ENCODE measurements around the gene CLDN9. TPM values are rescaled to one million over a fixed set of nuclear protein-coding genes. Genes with fewer than 3 reads are reported as not detected.
"Not testable (repeated sequence)": the region's sequence is repeated elsewhere in the genome, so short reads cannot be mapped to it uniquely, and the experiment has no call there.

The CLDN9 gene
- total RNA-seq, 1 donor from 2014 or later = not detected

DNA sequence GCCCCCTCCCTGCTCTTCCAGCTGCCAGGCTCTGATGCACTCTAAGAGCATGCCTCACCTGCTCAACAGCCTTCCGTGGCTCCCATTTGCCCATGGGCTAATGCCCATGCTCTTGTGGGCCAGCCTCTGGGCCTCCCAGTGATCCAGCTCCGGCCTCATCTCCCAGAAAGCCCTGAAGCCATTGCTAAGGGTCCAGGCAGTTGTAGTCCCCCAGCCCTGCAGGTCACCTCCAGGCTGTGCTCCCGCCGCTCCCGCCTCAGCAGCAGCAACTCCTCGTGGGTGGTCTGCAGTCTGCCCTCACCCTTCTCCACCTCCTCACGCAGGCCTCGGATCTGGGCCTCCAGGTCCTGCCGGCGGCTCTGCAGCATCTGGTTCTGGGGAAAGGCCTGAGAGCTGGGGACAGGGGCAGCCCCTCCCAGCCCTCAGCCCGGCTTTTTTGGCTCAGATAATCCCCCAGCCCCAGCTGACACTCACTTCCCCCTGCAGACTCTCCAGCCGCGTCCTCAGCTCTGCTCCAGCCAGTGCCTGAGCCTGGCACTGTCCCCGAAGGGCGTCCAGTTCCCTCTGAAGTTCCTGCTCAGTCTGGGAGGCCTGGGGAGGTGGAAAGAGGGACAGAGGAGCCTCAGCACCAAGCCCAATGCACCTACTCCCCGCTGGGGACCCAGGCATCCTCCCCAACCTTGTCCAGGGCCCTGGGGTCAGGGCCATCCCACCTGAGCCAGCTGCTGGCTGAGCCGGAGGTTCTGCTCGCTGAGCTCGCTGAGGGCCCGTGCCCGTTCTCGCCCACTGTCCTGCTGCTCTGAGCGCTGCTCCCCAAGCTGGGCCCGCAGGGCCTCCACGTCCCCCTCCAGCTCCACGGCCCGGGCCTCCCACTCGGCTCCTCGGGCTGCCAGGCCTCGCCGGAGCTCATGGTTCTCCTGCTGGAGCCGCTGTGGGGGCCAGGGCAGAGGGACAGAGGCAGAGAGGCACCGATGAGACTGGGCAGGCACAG is 17.8 kb downstream of the CLDN9 start:
- DNase-seq (ENCODE audit: low spot score) = no peak

GRCh38 chr16:3032624-3033023 is 19.9 kb downstream of the CLDN9 start:
- DNase-seq (ENCODE audit: low spot score) = no peak

DNA sequence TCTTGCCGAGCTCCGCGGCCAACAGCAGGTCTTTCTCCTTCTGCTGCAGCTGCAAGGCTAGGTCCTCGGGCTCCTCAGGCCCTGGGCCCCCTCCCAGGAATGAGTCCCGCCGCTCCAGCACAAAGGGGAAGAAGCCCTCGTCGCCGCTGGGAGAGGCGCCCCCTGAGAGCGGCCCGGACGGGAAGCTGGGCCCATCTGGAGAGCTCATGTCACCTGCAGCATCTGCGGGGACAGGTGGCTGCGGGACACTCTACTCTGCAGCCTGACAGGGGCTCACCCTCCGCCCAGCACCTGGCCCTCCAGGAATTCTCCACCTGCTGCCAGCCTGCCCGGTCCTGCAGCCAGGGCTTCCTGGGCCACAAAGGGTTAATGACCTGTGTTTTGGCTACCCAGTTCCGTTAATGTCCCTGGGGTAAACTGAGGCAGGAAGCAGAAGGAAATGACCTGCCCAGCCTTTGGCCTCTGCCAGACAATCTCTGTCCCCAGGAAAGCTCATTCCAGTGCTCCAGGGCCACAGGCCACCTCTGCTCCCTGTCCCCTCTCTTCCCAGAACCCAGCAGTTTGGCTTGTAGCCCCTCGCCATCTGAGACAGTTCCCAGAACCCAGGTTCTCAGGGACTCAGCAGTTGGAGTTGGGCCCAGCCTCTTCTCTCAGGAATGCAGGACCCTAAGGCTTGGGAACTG is 22.7 kb downstream of the CLDN9 start:
- DNase-seq (ENCODE audit: low spot score) = no peak

DNA sequence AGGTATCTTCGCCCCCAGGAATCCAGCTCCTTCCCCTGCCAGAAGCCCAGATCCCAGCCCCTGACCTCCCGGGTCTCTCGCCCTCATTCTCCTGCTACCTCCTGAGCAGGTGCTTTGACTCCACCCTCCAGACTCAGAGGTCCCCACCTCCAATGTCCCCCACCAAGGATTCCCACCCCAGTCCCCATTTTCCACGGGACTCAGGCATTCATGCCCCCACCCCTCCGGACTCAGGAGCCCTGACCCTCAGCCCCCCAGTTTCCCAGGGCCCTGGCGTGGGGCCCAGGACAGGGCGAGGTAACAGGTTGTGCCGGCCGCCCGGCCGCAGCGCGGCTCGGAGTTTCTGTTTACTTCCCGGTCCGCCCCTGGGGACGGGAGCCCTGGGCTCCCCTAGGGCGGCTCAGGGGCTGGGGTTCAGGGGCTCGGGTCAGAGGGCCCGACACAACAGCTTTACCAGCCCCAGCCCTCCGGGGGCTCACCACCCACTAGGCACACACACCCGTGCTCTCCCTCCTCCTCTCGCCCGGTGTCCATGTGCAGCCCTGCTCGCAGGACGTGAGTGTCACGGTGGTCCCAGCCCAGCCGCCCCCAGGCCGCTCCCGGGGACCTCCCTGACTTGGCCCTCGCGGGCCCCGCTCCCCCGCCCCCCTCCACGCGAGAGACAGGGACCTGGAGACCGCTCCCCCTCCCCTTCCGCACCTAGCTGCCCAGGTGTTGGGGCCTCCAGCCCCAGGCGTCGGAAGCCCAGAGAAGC is 23.4 kb downstream of the CLDN9 start:
- DNase-seq (ENCODE audit: low spot score) = no peak

DNA sequence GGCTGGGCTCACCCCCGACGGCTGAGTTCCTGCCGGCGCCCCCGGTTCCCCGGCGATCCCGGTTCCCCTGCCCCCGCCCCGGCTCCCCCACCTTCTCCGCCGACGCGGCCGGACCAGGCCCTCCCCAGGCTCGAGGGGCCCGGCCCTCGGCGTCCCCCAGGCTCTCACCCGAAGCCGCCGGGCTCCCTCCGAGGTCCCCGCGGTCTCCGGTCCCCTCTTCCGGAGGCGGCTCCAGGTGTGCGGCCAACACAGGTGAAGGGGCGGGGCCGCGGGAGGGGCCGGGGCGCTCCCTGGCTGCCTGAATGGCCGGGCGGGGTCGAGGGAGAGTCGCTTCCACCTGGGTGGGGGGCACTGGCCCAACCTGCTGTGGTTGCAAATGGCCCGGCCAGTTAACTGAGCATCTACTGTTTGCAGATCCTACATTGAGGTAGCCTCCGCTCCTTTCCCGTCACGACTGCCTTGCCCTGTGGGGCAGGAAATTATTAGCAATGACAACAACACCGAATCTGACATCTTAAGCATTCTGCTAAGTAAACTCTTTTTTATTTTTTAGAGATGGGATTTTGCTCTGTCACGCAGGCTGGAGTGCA is 24.1 kb downstream of the CLDN9 start, which contains the start of gene BICDL2:
Gene BICDL2 (minus strand): TSS at position 219 of the 590 bp plus-strand sequence. CDS start 1,448 bp downstream, outside the sequence.
- no peak for DNase-seq (ENCODE audit: low spot score)

GRCh38 chr16:3038256-3038655 is 25.5 kb downstream of the CLDN9 start:
- no peak for DNase-seq (ENCODE audit: low spot score)

DNA sequence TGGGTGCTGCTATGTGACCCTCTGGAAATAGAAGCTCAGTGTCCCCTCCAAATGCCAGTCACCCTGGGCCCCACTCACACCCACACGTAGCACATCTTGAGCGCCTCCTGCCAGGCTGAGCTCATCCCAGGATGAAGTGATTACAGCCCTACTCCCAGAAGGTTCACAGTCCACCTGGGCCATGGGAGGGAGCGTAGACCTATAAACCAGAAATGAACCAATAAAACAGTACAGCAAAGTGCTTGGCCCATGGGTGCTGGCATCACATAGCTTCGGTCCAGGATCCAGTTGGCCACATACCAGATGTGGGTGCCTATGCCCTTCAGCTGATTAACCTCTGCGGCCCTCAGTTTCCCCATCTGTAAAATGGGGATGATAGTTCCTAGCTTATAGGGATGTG is 26.2 kb downstream of the CLDN9 start:
- no peak for DNase-seq (ENCODE audit: low spot score)

- no peak for DNase-seq (ENCODE audit: low spot score)
Observed at GRCh38 chr16:3042376-3042775, 29.7 kb downstream of the CLDN9 start.

- DNase-seq (ENCODE audit: low spot score) = no peak
Observed at GRCh38 chr16:3044708-3045107, 32.0 kb downstream of the CLDN9 start.

GRCh38 chr16:3045758-3046640 is 33.3 kb downstream of the CLDN9 start, which contains the start of gene MMP25:
TSS of gene MMP25 (plus strand) at chr16:3046561. CDS start at chr16:3046918, 357 bp downstream.
- DNase-seq (ENCODE audit: low spot score) = no peak

- DNase-seq (ENCODE audit: low spot score) = no peak
Observed at GRCh38 chr16:3046641-3047386, 34.1 kb downstream of the CLDN9 start.

DNA sequence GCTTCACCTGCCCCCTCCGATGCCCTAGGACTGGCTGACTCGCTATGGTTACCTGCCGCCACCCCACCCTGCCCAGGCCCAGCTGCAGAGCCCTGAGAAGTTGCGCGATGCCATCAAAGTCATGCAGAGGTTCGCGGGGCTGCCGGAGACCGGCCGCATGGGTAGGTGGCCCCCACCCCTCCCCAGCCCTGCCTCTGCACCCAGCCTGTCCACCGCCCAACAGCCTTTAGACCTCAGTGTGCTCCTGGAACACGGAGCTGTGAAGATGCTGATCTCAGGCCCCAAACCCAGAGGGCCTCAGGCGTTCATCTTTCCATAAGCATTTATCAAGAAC is 34.6 kb downstream of the CLDN9 start:
- no peak for DNase-seq (ENCODE audit: low spot score)

DNA sequence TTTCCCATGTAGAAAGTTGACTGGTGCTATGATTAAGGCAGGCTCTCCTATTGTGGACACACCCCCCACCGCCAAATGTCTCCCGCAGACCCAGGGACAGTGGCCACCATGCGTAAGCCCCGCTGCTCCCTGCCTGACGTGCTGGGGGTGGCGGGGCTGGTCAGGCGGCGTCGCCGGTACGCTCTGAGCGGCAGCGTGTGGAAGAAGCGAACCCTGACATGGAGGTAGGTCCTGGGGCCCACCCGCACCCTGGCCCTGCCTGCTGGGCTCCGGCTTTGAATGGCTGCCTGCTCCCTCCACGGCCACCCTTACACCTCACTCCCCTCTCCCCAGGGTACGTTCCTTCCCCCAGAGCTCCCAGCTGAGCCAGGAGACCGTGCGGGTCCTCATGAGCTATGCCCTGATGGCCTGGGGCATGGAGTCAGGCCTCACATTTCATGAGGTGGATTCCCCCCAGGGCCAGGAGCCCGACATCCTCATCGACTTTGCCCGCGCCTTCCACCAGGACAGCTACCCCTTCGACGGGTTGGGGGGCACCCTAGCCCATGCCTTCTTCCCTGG is 37.3 kb downstream of the CLDN9 start:
- DNase-seq (ENCODE audit: low spot score) = no peak

GRCh38 chr16:3050487-3050886 is 37.8 kb downstream of the CLDN9 start:
- no peak for DNase-seq (ENCODE audit: low spot score)

GRCh38 chr16:3051009-3051408 is 38.3 kb downstream of the CLDN9 start:
- DNase-seq (ENCODE audit: low spot score) = no peak

DNA sequence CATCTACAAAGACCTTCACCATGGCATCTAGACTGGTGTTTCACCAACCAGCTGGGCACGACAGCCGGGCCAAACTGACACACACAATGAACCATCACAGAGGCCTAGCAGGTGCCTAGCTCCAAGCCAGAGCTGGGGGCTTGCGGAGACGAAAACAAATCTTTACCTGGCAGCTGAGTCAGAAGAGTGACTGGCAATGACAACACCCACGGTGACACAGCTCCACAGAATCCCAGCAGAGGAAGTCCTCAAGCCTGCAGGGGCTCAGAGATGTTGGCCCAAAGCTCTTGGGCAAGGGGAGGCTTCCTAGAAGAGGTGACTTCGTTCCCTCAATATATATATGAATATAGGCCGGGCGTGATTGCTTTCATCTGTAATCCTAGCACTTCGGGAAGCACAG is 38.8 kb downstream of the CLDN9 start:
- DNase-seq (ENCODE audit: low spot score) = no peak

- not testable (repeated sequence) for DNase-seq (ENCODE audit: low spot score)
Observed at GRCh38 chr16:3052571-3053329, 40.0 kb downstream of the CLDN9 start.

- DNase-seq (ENCODE audit: low spot score) = not testable (repeated sequence)
Observed at GRCh38 chr16:3053330-3053710, 40.6 kb downstream of the CLDN9 start.

Measured in umbilical cord (tissue), 2 donors.